GM23338 (cell line): ENCODE measurements around the gene CRK. TPM values are rescaled to one million over a fixed set of nuclear protein-coding genes. Genes with fewer than 3 reads are reported as not detected.

Experiments
- ATAC-seq: fragments of 200-7000 bp; cut with Tn5 transposase; 3 replicates; pipeline ENCODE4 v1.9.1; 2020
- DNase-seq: peaks from one replicate; pipeline ENCODE4 v3.0.0-alpha.2; 2015; ENCODE audit warnings: low spot score
- H2AFZ ChIP-seq: fragments of 200-600 bp; sonication (generic); 2 replicates; pipeline ENCODE4 v1.8.0; 2016; ENCODE audit warnings: antibody characterized with exemption, mild to moderate bottlenecking, moderate library complexity
- H3F3A ChIP-seq: fragments of 200-600 bp; sonication (generic); replicated peaks from 2 replicates; pipeline ENCODE4 v1.8.0; 2017; ENCODE audit warnings: antibody characterized with exemption, mixed run types, low read depth
- H3K27ac ChIP-seq: fragments of 200-600 bp; sonication (generic); 2 replicates; pipeline ENCODE4 v1.6.1; 2016; ENCODE audit warnings: low read depth
- H3K27me3 ChIP-seq: fragments of 200-600 bp; sonication (generic); 2 replicates; pipeline ENCODE4 v1.8.0; 2016; ENCODE audit warnings: mild to moderate bottlenecking, mixed run types, moderate library complexity; ENCODE audit not compliant: insufficient read depth
- H3K36me3 ChIP-seq: fragments of 200-600 bp; sonication (generic); 2 replicates; pipeline ENCODE4 v1.8.0; 2016; ENCODE audit warnings: mild to moderate bottlenecking; ENCODE audit not compliant: insufficient read depth
- H3K4me1 ChIP-seq: fragments of 200-600 bp; sonication (generic); 2 replicates; pipeline ENCODE4 v1.8.0; 2016; ENCODE audit warnings: mild to moderate bottlenecking, moderate library complexity; ENCODE audit not compliant: insufficient read depth
- H3K4me2 ChIP-seq: fragments of 200-600 bp; sonication (generic); 2 replicates; pipeline ENCODE4 v1.7.1; 2017; ENCODE audit warnings: mixed run types
- H3K4me3 ChIP-seq: fragments of 200-600 bp; sonication (generic); 2 replicates; pipeline ENCODE4 v1.6.1; 2016; ENCODE audit warnings: mixed run types
- H3K79me2 ChIP-seq: fragments of 200-600 bp; sonication (generic); replicated peaks from 2 replicates; pipeline ENCODE4 v1.8.0; 2017; ENCODE audit warnings: mild to moderate bottlenecking; ENCODE audit not compliant: insufficient read depth
- H3K9me2 ChIP-seq: fragments of 200-600 bp; sonication (generic); 2 replicates; pipeline ENCODE4 v1.8.0; 2017; ENCODE audit not compliant: insufficient read depth
- H4K20me1 ChIP-seq: fragments of 200-600 bp; sonication (generic); replicated peaks from 2 replicates; pipeline ENCODE4 v1.8.0; 2017; ENCODE audit warnings: mild to moderate bottlenecking; ENCODE audit not compliant: insufficient read depth
- H3K27ac Mint-ChIP-seq: 2 replicates; pipeline ENCODE4 v1.8.0; 2020; ENCODE audit warnings: inconsistent platforms, mild to moderate bottlenecking, moderate library complexity, mixed read lengths
- H3K27me3 Mint-ChIP-seq: 3 replicates; pipeline ENCODE4 v1.8.0; 2022; ENCODE audit warnings: low read depth, mild to moderate bottlenecking, moderate library complexity, mixed read lengths, inconsistent platforms; ENCODE audit not compliant: insufficient read depth, poor library complexity
- H3K36me3 Mint-ChIP-seq: 3 replicates; pipeline ENCODE4 v1.8.0; 2021; ENCODE audit warnings: low read depth, mild to moderate bottlenecking, inconsistent platforms, moderate library complexity, mixed read lengths
- H3K4me1 Mint-ChIP-seq: 3 replicates; pipeline ENCODE4 v1.8.0; 2020; ENCODE audit warnings: mild to moderate bottlenecking, inconsistent platforms, mixed read lengths
- H3K4me3 Mint-ChIP-seq: 3 replicates; pipeline ENCODE4 v1.8.0; 2021; ENCODE audit warnings: moderate library complexity, mild to moderate bottlenecking, inconsistent platforms, mixed read lengths
- H3K9me3 Mint-ChIP-seq: 3 replicates; pipeline ENCODE4 v1.8.0; 2020; ENCODE audit warnings: moderate library complexity, mild to moderate bottlenecking, inconsistent platforms, mixed read lengths
- JUNB ChIP-seq: IDR thresholded peaks from one replicate; pipeline ENCODE4 v1.6.1; 2016; ENCODE audit warnings: antibody characterized with exemption; ENCODE audit not compliant: unreplicated experiment
- NANOG ChIP-seq: IDR thresholded peaks from 2 replicates; pipeline ENCODE4 v1.6.1; 2016; ENCODE audit warnings: antibody characterized with exemption, borderline replicate concordance
- POLR2AphosphoS5 ChIP-seq: IDR thresholded peaks from 2 replicates; pipeline ENCODE4 v1.6.1; 2016; ENCODE audit warnings: antibody characterized with exemption, low read depth
- REST ChIP-seq: IDR thresholded peaks from one replicate; pipeline ENCODE4 v1.6.1; 2018; ENCODE audit warnings: antibody characterized with exemption; ENCODE audit not compliant: unreplicated experiment
- ZNF114 ChIP-seq: fragments of 250-450 bp; sonication (Bioruptor Pico); IDR thresholded peaks from 2 replicates; pipeline ENCODE4 v1.5.0; 2020; ENCODE audit warnings: mild to moderate bottlenecking, moderate library complexity
- ZNF331 ChIP-seq: fragments of 250-450 bp; sonication (Bioruptor Pico); IDR thresholded peaks from 2 replicates; pipeline ENCODE4 v1.5.0; 2020; ENCODE audit warnings: low read depth, mild to moderate bottlenecking, moderate library complexity
- ZNF462 ChIP-seq: fragments of 250-450 bp; sonication (Bioruptor Pico); IDR thresholded peaks from 2 replicates; pipeline ENCODE4 v1.5.0; 2020; ENCODE audit warnings: mild to moderate bottlenecking, moderate library complexity
- polyA plus RNA-seq: library from polyadenylated mRNA; unstranded; fragments of >200 nt; fragmentation: Nextera tagmentation; extraction: Ambion mirVana; gene quantifications from 2 replicates; pipeline ENCODE4 v1.2.1, GENCODE V29; 2016
- total RNA-seq: library from RNA; depleted of rRNA; stranded (reverse); fragments of >200 nt; shearing (Covaris generic); gene quantifications from 2 replicates; pipeline ENCODE4 v1.2.3, GENCODE V29; 2014

CRK gene
- total and polyA plus RNA-seq, 2 experiments from 2014 or later, result 32.6 to 59.8 TPM

- TF ChIP-seq REST (no peak), JUNB (no peak)
Measured at GRCh38 chr17:1373707-1374237, 82.3 kb downstream of the CRK start (continued).

- Mint-ChIP-seq H3K27me3 (peaks cover 8% of the 10 kb centered on the region), H3K9me3 (no peaks in the 10 kb centered on the region), H3K4me3 (no peak overlapping the region), H3K4me1 (peaks cover 44% of the 10 kb centered on the region), H3K36me3 (peaks cover 28% of the 10 kb centered on the region), H3K27ac (peak overlapping the region; percentile 27; the same call in 1 of the 2 replicates)
- TF ChIP-seq NANOG (no peak), ZNF462 (CRISPR knock-in tag) (no peak), ZNF331 (CRISPR knock-in tag) (no peak), ZNF114 (CRISPR knock-in tag) (no peak), POLR2AphosphoS5 (no peak)
- peaks cover 90% of the 10 kb centered on the region for H4K20me1 ChIP-seq
- peaks cover 35% of the 10 kb centered on the region for H3F3A ChIP-seq
- H3K4me1 ChIP-seq, result peaks cover 54% of the 10 kb centered on the region
- ATAC-seq (no peak), DNase-seq (no peak)
- H3K4me2 ChIP-seq, result no peak overlapping the region
- no peak overlapping the region for H2AFZ ChIP-seq
- H3K36me3 ChIP-seq, result no peaks in the 10 kb centered on the region
- peak overlapping the region; percentile 64 for H3K27ac ChIP-seq
- H3K27me3 ChIP-seq, result no peaks in the 10 kb centered on the region
- peaks cover 100% of the 10 kb centered on the region for H3K79me2 ChIP-seq
- H3K4me3 ChIP-seq, result no peak overlapping the region
- H3K9me2 ChIP-seq, result no peaks in the 10 kb centered on the region
Measured at GRCh38 chr17:1372618-1373017, 83.4 kb downstream of the CRK start.
